GM12892 (cell line): ENCODE measurements around the gene KRT81.

Experiments used
- POLR2A ChIP-seq: IDR thresholded peaks from 2 replicates; pipeline ENCODE4 v1.6.1; 2011; ENCODE audit warnings: low read depth, low read length, control low read depth
- POLR2AphosphoS5 ChIP-seq: IDR thresholded peaks from 2 replicates; pipeline ENCODE4 v1.6.1; 2011; ENCODE audit warnings: low read depth, low read length, control low read depth
- TAF1 ChIP-seq: IDR thresholded peaks from 2 replicates; pipeline ENCODE4 v1.6.1; 2011; ENCODE audit warnings: low read depth, mild to moderate bottlenecking, control low read depth, low read length, borderline replicate concordance

DNA sequence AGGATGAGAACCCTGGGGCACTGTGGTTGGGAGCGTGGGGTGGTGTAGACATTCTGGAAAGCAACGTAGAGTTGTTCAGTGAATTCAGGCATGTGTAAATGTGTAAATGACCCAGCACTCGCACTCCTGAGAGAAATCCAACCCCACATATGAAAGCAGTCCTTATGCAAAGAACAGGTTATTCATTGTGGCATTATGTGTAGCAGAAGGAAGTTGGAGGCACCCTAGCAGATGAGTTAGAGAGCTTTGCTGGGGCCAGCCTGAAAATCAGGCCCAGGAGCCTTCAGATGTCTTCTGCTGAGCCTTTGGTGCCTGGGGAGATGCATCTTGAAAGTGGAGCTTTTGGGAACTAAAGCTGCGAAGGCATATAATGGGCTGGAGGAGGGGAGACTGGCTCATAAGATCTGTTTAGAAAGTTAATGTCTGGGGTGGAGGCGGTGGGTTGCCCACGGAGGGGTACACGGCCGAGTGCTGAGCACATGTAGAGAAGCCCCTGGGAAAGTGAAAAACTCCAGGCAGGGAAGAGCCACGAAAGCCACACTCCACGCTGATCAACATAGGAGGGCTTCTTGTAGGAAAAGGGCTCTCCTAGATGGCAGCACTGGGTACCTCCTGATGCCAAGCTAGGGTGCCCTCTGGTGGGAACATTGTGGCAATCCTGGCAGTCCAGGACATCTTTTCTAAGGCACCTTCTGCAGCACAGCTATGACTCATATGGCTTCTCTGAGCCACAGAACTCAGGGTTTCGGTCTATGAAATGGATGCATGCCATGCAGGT is 35.9 kb upstream of the KRT81 start:
- TF ChIP-seq POLR2A (no peak), POLR2AphosphoS5 (no peak), TAF1 (no peak)
